AG04450 (cell line): ENCODE results near the gene ERBB2. TPM values are rescaled to one million over a fixed set of nuclear protein-coding genes. Genes with fewer than 3 reads are reported as not detected.

Source experiments
- CTCF ChIA-PET: fragments of 300-600, 350-600 bp; formaldehyde crosslinking; extraction: SDS; loops from one replicate; lab custom pipeline; 2022; ENCODE audit warnings: antibody characterized with exemption, inconsistent platforms; lab: Charles Lee
- POLR2A ChIA-PET: fragments of 350-600 bp; formaldehyde crosslinking; extraction: SDS; loops from one replicate; lab custom pipeline; 2021; ENCODE audit warnings: antibody characterized with exemption, inconsistent platforms; lab: Yijun Ruan, JAX
- DNase-seq: peaks from one replicate; pipeline ENCODE4 v3.0.0-alpha.2; 2011; ENCODE audit warnings: low read depth, low spot score
- H3K27ac ChIP-seq: one replicate; pipeline ENCODE4 v1.5.1; 2012; ENCODE audit warnings: low read depth, low read length, control low read depth
- H3K27me3 ChIP-seq: one replicate; pipeline ENCODE4 v1.6.0; 2012; ENCODE audit warnings: low read length; ENCODE audit not compliant: control insufficient read depth, insufficient read depth
- H3K4me3 ChIP-seq: 2 replicates; pipeline ENCODE4 v1.5.1; 2011; ENCODE audit warnings: mild to moderate bottlenecking, low read depth, low read length, control low read depth
- H3K9me3 ChIP-seq: 2 replicates; pipeline ENCODE4 v1.5.1; 2012; ENCODE audit warnings: low read length; ENCODE audit not compliant: control insufficient read depth, insufficient read depth
- polyA plus RNA-seq: library from polyadenylated mRNA; depleted of rRNA; stranded (reverse); fragments of >200 nt; gene quantifications from 2 replicates; pipeline ENCODE4 v1.2.3, GENCODE V29; 2011
- TF ChIP-seq, protein P1 (sequence below): IDR thresholded peaks from 2 replicates; pipeline ENCODE4 v1.5.1; 2011; ENCODE audit warnings: low read depth, low read length, control low read depth, inconsistent platforms

ERBB2 gene
- polyA plus RNA-seq, 1 experiment: 21.2 TPM

GRCh38 chr17:39653316-39653661 lies 46.6 kb upstream of the ERBB2 start:
- POLR2A ChIA-PET: no interaction called here
- CTCF ChIA-PET: interaction anchor here (0.6 to 7.4 kb wide), 12 partner anchors 11 to 137 kb away, joined by 3 to 62 read pairs (median 4); no protein-coding TSS in a partner anchor
- Histone ChIP-seq H3K4me3 (no peak overlapping the region), H3K27ac (no peak overlapping the region), H3K27me3 (no peaks in the 10 kb centered on the region), H3K9me3 (no peaks in the 10 kb centered on the region)
- DNase-seq: no peak
- TF ChIP-seq, protein P1, sequence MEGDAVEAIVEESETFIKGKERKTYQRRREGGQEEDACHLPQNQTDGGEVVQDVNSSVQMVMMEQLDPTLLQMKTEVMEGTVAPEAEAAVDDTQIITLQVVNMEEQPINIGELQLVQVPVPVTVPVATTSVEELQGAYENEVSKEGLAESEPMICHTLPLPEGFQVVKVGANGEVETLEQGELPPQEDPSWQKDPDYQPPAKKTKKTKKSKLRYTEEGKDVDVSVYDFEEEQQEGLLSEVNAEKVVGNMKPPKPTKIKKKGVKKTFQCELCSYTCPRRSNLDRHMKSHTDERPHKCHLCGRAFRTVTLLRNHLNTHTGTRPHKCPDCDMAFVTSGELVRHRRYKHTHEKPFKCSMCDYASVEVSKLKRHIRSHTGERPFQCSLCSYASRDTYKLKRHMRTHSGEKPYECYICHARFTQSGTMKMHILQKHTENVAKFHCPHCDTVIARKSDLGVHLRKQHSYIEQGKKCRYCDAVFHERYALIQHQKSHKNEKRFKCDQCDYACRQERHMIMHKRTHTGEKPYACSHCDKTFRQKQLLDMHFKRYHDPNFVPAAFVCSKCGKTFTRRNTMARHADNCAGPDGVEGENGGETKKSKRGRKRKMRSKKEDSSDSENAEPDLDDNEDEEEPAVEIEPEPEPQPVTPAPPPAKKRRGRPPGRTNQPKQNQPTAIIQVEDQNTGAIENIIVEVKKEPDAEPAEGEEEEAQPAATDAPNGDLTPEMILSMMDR: no peak

DNA sequence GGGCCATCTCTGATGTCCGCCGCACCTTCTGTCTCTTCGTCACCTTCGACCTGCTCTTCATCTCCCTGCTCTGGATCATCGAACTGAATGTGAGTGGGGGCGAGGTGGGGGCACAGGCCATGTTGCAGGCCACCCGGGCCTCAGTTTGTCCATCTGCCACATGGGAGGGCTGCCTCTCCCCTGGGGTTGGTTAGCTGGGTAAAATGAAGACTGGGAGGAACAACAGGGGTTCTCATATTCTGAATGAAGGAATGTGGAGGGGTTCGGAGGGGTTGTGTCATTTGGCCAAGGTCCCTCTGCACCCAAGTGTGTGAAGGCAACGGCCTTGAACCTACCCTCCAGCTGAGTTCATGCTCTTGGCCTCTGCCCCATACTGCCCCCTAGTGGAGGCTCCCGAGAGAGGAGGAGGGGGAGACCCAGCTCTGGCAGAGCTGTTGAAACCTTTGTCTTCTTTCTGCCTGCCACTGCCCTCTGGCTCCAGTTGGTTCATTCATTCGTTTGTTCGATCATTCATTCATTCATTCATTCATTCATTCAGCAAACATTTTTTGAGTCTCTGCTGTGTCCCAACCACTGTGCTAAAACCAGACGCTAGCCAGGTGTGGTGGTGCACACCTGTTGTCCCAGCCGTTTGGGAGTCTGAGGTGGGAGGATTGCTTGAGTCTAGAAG lies 46.1 kb upstream of the ERBB2 start:
- no peak for DNase-seq
- POLR2A ChIA-PET: no interaction called here
- no peak overlapping the region for H3K27ac ChIP-seq
- TF ChIP-seq, protein P1: peak; percentile 82
- no peaks in the 10 kb centered on the region for H3K9me3 ChIP-seq
- H3K27me3 ChIP-seq: no peaks in the 10 kb centered on the region
- CTCF ChIA-PET: interaction anchor here (0.6 to 7.4 kb wide), 17 partner anchors 8 to 137 kb away, joined by 3 to 62 read pairs (median 4); partner anchors contain the start of gene PGAP3
- H3K4me3 ChIP-seq: no peak overlapping the region

DNA sequence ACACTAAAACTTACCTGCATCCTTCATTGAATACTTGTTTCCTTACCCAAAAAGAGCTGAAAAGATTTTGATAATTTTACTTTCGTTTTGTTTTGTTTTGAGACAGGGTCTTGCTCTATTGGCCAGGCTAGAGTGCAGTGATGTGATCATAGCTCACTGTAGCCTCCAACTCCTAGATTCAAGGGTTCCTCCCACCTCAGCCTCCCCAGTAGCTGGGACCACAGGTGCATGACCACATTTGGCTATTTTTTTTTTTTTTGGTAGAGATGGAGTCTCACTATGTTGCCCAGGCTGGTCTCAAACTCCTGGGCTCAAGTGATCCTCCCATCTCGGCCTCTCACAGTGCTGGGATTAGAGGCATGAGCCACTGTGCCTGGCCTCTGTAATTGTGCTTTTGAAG lies 44.8 kb upstream of the ERBB2 start:
- Histone ChIP-seq H3K9me3 (no peaks in the 10 kb centered on the region), H3K4me3 (no peak overlapping the region), H3K27me3 (no peaks in the 10 kb centered on the region), H3K27ac (no peak overlapping the region)
- DNase-seq: no peak
- CTCF ChIA-PET: interaction anchor here (0.7 to 7.4 kb wide), 9 partner anchors 9 to 79 kb away, joined by 3 to 62 read pairs (median 8); no protein-coding TSS in a partner anchor
- POLR2A ChIA-PET: interaction anchor here (0.8 kb wide), 1 partner anchor 9 kb away, joined by 3 read pairs; no protein-coding TSS in a partner anchor
- TF ChIP-seq, protein P1: no peak

DNA sequence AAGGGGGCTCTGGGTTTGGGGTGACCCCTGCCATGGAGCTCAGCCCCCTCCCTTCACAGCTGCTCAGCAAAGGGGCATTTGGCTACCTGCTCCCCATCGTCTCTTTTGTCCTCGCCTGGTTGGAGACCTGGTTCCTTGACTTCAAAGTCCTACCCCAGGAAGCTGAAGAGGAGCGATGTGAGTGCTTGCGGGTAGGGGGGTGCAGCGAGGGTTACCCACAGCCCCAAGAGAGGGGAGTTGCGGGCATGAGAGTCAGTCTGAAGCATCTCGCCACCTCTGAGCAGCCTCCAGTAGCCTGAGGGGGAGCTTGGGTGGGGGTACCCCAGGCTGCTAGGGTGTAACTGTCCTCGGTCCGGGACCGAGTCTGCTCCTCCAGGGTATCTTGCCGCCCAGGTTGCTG lies 41.5 kb upstream of the ERBB2 start:
- TF ChIP-seq, protein P1: no peak
- Histone ChIP-seq H3K9me3 (no peaks in the 10 kb centered on the region; the same call in 1 of the 2 replicates), H3K27ac (no peak overlapping the region), H3K4me3 (no peak overlapping the region), H3K27me3 (no peaks in the 10 kb centered on the region)
- no peak for DNase-seq
- CTCF ChIA-PET: no interaction called here
- POLR2A ChIA-PET: no interaction called here

- ChIA-PET POLR2A (no interaction called here), CTCF (no interaction called here)
- TF ChIP-seq, protein P1: no peak
- no peak overlapping the region for H3K4me3 ChIP-seq
- no peaks in the 10 kb centered on the region; the same call in 1 of the 2 replicates for H3K9me3 ChIP-seq
- H3K27me3 ChIP-seq: no peaks in the 10 kb centered on the region
- no peak for DNase-seq
- H3K27ac ChIP-seq: no peak overlapping the region
Measured at GRCh38 chr17:39658760-39659159, 41.1 kb upstream of the ERBB2 start.
